ENCODE measurements around the gene NMRAL1. TPM values are rescaled to one million over a fixed set of nuclear protein-coding genes. Genes with fewer than 3 reads are reported as not detected.

The NMRAL1 gene
- total RNA-seq, 1 donor: 24.8 TPM

Other genes with a start within 250 kb of the NMRAL1 start
- gene SRL, start 232.5 kb downstream of the NMRAL1 start, total RNA-seq: under 0.01 TPM
- 5.8 TPM for gene TFAP4, start 201.6 kb downstream of the NMRAL1 start, total RNA-seq
- gene GLIS2, start 158.6 kb downstream of the NMRAL1 start, total RNA-seq: under 0.01 TPM
- gene PAM16, start 123.3 kb downstream of the NMRAL1 start, total RNA-seq: 5.4 TPM
- 0.31 TPM for gene VASN, start 102.8 kb downstream of the NMRAL1 start, total RNA-seq
- 235 TPM for gene CORO7, start 58.0 kb downstream of the NMRAL1 start, total RNA-seq
- 8.4 TPM for gene DNAJA3, start 48.8 kb downstream of the NMRAL1 start, total RNA-seq
- 26.7 TPM for gene HMOX2, start 1.8 kb upstream of the NMRAL1 start, total RNA-seq
- 8.0 TPM for gene CDIP1, start 64.1 kb upstream of the NMRAL1 start, total RNA-seq
- 0.42 TPM for gene C16orf96, start 81.7 kb upstream of the NMRAL1 start, total RNA-seq
- 7.9 TPM for gene UBALD1, start 140.3 kb upstream of the NMRAL1 start, total RNA-seq
- gene MGRN1, start 150.2 kb upstream of the NMRAL1 start, total RNA-seq: 40.8 TPM
- 28.0 TPM for gene NUDT16L1, start 218.9 kb upstream of the NMRAL1 start, total RNA-seq